ENCODE measurements around the gene MLLT3. TPM values are rescaled to one million over a fixed set of nuclear protein-coding genes. Genes with fewer than 3 reads are reported as not detected.

Gene MLLT3
- total RNA-seq, 2 donors from 2014 or later, result 13.1 to 22.0 TPM

DNA sequence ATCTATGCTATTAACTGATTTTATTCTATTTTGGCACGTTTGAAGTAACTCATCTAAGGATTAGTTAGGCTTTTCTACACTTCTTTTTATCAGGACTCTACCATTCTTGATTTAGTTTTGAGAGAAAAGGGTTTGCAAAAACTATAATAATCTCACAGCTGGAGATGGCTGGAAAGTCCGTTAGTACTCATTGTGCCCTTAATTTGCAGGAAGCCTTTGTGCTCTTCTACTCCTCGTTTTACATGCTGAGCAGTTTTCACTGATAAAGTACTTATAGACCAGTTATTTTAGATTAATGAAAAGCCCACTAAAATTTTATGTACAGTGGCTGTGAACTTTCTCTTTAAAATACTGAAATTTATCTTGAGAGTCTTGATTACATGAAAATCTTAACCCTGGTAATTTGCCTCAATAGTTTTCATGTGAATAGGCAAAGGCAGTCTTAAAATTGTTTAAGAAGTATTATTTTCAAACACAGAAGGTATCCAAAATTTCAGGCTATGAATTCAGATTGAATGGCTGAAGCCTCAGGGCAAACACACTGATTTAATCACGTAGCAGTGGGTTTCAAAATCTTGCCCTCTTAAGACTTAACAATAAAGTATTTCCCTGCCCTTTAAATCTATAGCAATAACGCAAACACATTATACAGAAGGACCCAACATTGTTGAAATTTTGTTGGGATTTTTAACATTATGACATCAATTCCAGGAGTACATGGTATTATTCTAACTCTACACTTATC lies 18.6 kb downstream of the MLLT3 start:
- DNase-seq (ENCODE audit: low spot score), result no peak
- intact Hi-C loops (cut with DNase I), result no loop called here
- Histone ChIP-seq H3K4me3 (no peak overlapping the region), H3K9me3 (no peaks in the 10 kb centered on the region), H3K36me3 (no peaks in the 10 kb centered on the region), H3K27me3 (replicated peaks; ENCODE audit: insufficient read depth) (no peaks in the 10 kb centered on the region), H3K4me1 (replicated peaks) (no peaks in the 10 kb centered on the region), H3K27ac (peak overlapping the region in 1 of 2 donors; percentile 16)
- WGBS, result 49% methylated on average over 5 of the region's 5 CpGs
- TF ChIP-seq POLR2AphosphoS5 (IDR thresholded peaks at IDR 0.05) (no peak), POLR2A (IDR thresholded peaks at IDR 0.05) (no peak)
- TF ChIP-seq, protein P1, sequence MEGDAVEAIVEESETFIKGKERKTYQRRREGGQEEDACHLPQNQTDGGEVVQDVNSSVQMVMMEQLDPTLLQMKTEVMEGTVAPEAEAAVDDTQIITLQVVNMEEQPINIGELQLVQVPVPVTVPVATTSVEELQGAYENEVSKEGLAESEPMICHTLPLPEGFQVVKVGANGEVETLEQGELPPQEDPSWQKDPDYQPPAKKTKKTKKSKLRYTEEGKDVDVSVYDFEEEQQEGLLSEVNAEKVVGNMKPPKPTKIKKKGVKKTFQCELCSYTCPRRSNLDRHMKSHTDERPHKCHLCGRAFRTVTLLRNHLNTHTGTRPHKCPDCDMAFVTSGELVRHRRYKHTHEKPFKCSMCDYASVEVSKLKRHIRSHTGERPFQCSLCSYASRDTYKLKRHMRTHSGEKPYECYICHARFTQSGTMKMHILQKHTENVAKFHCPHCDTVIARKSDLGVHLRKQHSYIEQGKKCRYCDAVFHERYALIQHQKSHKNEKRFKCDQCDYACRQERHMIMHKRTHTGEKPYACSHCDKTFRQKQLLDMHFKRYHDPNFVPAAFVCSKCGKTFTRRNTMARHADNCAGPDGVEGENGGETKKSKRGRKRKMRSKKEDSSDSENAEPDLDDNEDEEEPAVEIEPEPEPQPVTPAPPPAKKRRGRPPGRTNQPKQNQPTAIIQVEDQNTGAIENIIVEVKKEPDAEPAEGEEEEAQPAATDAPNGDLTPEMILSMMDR (IDR thresholded peaks at IDR 0.05), result no peak

DNA sequence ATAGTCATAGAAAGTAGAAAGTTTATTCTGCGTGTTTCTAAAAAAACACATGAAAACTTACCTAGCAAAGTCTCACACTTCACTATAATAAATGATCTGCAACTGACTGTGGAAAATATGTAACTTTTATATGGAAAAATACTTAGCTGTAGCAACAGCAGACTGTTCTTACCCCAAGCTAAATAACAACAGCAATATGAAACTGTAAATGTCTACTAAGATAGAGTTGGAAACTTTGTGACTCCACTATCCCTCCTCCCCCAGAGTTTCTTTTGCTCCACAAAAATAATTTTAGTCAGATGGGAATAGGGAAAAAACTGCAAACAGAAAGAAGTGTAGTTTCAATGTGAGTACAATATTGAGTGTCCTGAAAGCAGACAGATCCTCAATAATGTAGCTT lies 21.0 kb downstream of the MLLT3 start:
- Histone ChIP-seq H3K4me1 (replicated peaks) (no peaks in the 10 kb centered on the region), H3K27ac (no peak overlapping the region)

DNA sequence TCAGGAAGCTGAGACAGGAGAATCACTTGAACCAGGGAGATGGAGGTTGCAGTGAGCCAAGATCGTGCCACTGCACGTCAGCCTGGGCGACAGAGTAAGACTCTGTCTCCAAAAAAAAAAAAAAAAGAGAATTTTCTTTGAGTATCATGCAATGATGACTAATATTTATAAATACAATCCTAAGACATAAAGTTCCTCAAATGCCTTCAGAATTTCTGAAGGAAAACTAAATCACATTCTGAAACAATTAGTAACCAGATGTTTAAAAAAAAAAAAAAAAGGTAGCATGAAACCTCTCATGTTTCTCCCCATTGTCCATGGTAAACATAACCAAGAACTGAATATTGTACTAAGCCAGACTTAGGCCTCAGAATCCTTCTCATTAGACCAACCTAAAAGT lies 23.1 kb downstream of the MLLT3 start:
- Histone ChIP-seq H3K4me3 (no peak overlapping the region), H3K27me3 (replicated peaks; ENCODE audit: insufficient read depth) (no peaks in the 10 kb centered on the region), H3K4me1 (replicated peaks) (no peaks in the 10 kb centered on the region), H3K9me3 (no peaks in the 10 kb centered on the region), H3K36me3 (no peaks in the 10 kb centered on the region), H3K27ac (no peak overlapping the region)
- TF ChIP-seq POLR2A (IDR thresholded peaks at IDR 0.05) (no peak), POLR2AphosphoS5 (IDR thresholded peaks at IDR 0.05) (no peak)
- TF ChIP-seq, protein P1 (IDR thresholded peaks at IDR 0.05), result no peak
- intact Hi-C loops (cut with DNase I), result loop anchor here (10.0 kb wide), 1 partner anchor 124 kb away; no protein-coding TSS in a partner anchor
- 83% methylated on average over 3 of the region's 3 CpGs for WGBS
- no peak for DNase-seq (ENCODE audit: low spot score)

More for the DNA sequence above, 21.0 kb downstream of the MLLT3 start:
- no peaks in the 10 kb centered on the region for H3K36me3 ChIP-seq
- no peak for DNase-seq (ENCODE audit: low spot score)
- no peak overlapping the region for H3K4me3 ChIP-seq
- intact Hi-C loops (cut with DNase I), result no loop called here
- H3K9me3 ChIP-seq, result no peaks in the 10 kb centered on the region
- no peak for TF ChIP-seq POLR2AphosphoS5 (IDR thresholded peaks at IDR 0.05)
- TF ChIP-seq, protein P1 (IDR thresholded peaks at IDR 0.05), result no peak
- no peak for TF ChIP-seq POLR2A (IDR thresholded peaks at IDR 0.05)
- 77% methylated on average over 1 of the region's 1 CpG for WGBS
- H3K27me3 ChIP-seq (replicated peaks; ENCODE audit: insufficient read depth), result no peaks in the 10 kb centered on the region

DNA sequence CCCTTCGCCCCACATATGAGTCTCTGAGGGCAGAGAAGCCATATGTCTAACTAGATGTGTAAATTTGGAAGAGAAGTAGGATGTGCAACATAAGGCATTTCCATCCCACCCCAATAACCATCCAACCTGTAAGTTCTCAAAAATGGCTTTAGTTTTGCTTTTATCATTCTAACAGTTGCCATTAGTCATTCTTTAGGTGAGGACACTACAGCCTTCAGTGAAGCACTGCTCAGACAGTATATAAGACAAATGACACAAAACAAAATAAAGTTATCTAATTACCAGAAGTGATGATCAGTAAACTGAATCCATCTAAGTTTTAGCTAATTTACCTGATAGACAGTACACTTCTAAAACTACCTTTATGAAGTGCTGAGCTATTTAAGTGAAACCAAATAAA lies 23.9 kb downstream of the MLLT3 start:
- no peak for DNase-seq (ENCODE audit: low spot score)
- H3K27ac ChIP-seq, result no peak overlapping the region
- H3K9me3 ChIP-seq, result no peaks in the 10 kb centered on the region

More for the DNA sequence above, 23.9 kb downstream of the MLLT3 start:
- Histone ChIP-seq H3K36me3 (no peaks in the 10 kb centered on the region), H3K27me3 (replicated peaks; ENCODE audit: insufficient read depth) (no peaks in the 10 kb centered on the region), H3K4me1 (replicated peaks) (no peaks in the 10 kb centered on the region), H3K4me3 (no peak overlapping the region)
- intact Hi-C loops (cut with DNase I), result loop anchor here (10.0 kb wide), 1 partner anchor 124 kb away; no protein-coding TSS in a partner anchor
- WGBS, result 100% methylated on average over 1 of the region's 1 CpG
- TF ChIP-seq, protein P1 (IDR thresholded peaks at IDR 0.05), result no peak
- TF ChIP-seq POLR2A (IDR thresholded peaks at IDR 0.05), result no peak

Data from prostate gland (tissue), 2 donors.